ENCODE data around the gene SLC2A3.
"Not testable (repeated sequence)": the region's sequence is repeated elsewhere in the genome, so short reads cannot be mapped to it uniquely, and the experiment has no call there.

Gene SLC2A3

DNA sequence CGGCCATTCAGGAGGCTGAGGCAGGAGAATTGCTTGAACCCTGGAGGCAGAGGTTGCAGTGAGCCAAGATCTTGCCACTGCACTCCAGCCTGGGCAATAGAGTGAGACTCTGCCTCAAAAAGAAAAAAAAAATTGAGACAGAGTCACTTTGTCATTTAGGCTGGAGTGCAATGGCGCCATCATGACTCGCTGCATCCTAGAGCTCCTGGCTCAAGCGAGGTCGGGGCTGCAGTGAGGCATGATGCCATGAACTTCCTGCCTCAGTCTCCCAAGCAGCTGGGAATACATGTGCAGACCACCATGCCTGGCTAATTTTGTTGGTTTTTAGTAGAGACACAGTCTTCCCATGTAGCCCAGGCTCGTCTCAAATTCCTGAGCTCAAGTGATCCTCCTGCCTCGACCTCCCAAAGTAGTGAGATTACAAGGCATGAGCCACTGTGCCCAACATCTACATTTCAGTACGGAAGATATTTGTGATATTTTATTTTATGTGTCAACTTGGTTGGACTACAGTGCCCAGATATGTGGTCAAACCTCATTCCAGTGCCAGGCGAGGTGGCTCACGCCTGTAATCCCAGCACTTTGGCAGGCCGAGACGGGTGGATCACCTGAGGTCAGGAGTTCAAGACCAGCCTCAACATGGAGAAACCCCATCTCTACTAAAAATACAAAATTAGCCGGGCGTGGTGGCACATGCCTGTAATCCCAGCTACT, 14.4 kb upstream of the SLC2A3 start:
- DNase-seq: not testable (repeated sequence)

GRCh38 chr12:7948589-7949260, 12.7 kb upstream of the SLC2A3 start:
- DNase-seq: no peak

DNA sequence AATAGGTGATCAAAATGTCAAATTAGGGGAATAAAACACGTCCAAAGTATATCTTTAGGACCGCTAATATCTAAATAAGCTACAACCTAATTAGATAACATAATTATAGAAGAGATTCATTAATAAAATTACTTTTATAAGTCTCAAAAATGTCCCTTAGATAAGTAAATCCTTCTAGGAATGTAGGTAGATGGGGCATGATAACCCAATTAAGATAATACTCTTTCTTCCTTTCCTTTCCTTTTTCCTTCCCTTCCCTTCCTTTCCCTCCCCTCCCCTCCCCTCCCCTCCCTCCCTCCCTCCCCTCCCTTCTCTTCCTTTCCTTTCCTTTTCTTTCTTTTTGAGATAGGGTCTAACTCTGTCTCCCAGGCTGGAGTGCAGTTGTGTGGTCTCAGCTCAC, 11.0 kb upstream of the SLC2A3 start:
- no peak for DNase-seq

- DNase-seq: not testable (repeated sequence)
These were observed 8.8 kb upstream of the SLC2A3 start for GRCh38 chr12:7944760-7945159.

DNA sequence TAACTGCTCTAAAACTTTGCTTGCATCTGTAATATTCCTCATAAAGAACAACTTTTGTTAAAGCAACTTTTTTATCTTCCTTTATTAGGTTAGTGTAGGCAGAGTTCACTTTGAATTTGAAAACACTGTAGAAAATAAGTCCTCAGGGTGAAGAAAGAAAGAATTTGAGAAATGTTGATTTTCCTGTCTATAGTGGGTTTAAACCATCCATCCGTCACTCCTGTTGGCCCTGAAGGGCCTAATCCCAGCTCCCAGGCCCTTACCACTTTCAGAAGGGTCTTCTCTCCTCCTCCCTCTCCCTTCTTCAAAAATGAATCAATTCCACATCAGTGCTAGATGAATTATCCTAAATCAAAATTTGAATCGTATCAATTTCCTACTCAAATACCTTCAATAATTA, 4.9 kb upstream of the SLC2A3 start:
- no peak for DNase-seq

- DNase-seq: peak; percentile 35
These were observed 2.0 kb upstream of the SLC2A3 start for GRCh38 chr12:7937833-7938506.

DNA sequence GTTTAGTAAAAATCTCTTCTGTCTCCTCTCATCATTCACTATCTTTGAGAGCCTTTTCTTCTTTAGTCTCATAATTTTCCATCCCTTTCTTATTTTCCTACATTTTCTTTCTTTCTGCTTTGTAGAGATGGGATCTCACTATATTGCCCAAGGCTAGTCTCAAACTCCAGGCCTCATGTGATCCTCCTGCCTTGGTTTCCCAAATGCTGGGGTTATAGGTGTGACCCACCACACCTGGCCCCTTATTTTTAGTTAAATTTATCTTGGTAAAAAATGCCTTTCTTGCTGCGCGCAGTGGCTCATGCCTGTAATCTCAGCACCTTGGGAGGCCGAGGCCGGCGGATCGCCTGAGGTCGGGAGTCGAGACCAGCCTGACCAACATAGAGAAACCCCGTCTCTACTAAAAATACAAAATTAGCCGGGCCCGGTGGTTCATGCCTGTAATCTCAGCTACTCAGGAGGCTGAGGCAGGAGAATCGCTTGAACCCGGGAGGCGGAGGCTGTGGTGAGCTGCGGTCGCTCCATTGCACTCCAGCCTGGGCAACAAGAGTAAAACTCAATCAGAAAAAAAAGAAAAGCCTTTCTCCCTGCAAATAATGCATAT, 996 bp downstream of the SLC2A3 start:
- DNase-seq: no peak

DNA sequence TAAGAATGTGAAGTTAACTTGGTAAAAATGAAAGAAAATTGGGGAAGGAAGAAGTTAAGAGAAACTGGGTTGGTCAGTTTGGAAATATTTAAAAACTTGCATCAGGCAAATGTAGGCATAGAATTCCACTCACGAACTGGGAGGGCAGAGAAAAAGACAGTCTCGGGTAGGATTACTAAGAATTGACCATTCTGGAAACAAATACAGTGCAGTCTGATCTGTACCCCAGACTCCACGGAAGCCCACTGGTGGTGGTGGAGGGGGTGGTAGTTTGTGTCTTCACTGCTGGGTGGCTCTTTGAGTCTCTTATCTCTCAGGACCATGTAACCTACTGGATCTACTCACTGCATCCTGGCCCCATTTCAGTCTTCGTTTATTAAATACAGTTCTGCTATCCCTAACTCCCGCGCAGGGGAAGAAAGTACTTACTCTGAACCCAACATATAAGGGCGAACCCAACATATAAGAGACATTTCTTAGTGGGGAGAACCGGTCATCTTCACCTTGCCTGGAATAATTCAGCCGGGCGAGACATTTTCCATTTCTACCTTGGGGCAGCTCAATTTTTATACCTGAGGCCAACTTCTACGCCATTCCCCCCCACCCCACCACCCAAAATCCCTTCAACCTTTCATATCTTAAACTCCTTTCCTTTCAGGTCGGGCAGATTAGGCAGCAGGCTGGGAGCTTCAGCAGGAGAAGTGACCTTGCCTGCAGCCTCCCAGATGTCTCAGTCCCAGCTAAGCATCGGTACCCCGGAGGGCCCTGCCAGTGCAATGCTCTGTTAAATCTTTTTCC, 1.7 kb downstream of the SLC2A3 start:
- no peak for DNase-seq

GRCh38 chr12:7933255-7933726, 2.7 kb downstream of the SLC2A3 start:
- peak; percentile 95 for DNase-seq

DNA sequence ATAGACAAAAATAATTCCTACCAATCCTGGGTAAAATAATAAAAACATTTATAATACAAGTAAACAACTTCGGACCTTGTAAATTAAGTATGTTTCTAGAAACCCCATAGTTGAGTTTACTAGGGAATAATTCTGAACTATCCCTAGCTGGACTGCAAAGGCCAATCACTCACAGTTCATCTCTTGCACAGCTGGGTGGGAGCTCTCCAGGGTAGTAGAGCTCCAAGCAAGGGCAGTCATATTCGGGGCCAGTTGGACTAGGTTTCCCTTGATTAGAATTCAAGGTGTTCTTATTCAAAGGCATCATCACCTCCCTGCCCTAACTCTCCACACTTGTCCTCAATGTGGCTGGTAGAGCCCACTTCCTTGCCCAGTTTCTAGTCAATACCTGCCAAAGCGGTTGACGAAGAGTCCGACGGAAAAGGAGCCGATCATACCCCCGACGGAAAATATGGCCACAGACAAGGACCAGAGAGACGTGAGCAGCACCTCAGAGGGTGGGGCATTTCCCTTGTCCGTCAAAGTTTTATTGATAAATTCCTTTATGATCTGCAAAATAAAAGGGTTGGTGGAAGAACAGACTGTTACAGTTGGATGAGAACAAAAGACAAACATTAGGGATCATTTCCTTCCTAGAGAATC, 3.3 kb downstream of the SLC2A3 start:
- not testable (repeated sequence) for DNase-seq

DNA sequence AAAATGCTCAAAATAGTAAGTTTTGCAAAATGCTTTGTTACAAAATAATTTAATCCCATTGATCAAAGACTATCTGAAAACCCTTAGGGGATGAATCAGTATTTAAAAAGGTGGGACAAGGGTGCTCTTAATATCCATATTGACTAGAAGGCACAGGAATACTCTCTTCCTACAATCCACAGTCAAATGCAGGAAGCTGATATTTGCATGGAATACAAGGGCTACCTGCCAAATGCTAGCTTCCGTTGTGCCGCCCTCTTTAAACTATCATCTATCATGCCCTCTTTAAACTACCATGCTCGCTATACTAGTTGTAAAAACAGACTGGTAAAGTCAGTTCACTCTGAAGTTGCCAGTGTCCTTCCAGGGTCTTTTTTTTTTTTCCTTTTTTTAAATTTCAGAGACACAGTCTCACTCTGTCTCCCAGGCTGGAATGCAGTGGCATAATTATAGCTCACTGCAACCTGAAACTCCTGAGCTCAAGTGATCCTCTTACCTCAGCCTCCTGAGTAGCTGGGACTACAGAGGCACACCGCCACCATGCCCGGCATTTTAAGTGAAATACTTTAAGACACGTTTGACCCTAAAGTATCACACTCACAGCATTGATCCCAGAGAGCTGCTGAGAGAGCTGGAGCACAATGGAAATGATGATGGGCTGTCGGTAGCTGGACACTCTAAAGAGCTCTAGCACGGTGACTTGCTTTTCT, 6.7 kb downstream of the SLC2A3 start:
- DNase-seq: no peak

- no peak for DNase-seq
These were observed 8.5 kb downstream of the SLC2A3 start for GRCh38 chr12:7927470-7927869.

DNA sequence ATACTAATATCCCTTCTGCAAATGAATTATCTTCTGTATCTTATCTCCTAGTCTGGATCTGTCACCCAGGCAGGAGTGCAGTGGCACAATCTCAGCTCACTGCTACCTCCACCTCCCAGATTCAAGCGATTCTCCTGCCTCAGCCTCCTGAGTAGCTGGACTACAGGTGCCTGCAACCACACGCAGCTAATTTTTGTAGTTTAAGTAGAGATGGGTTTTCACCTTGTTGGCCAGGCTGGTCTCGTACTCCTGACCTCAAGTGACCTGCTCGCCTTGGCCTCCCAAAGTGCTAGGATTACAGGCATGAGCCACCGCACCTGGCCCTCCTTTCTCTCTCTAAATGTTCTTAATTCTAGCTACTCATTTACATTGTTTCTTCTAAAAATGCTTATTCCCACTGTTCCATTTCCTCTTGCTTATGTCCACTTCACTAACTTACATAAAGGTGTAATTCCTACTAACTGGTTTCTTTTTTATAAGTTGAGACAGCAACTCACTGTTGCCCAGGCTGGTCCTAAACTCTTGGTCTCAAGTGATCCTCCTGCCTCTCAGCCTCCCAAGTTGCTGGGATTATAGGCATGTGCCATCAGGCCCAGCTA, 9.8 kb downstream of the SLC2A3 start:
- not testable (repeated sequence) for DNase-seq

GRCh38 chr12:7923241-7924236, 12.4 kb downstream of the SLC2A3 start:
- DNase-seq: no peak

DNA sequence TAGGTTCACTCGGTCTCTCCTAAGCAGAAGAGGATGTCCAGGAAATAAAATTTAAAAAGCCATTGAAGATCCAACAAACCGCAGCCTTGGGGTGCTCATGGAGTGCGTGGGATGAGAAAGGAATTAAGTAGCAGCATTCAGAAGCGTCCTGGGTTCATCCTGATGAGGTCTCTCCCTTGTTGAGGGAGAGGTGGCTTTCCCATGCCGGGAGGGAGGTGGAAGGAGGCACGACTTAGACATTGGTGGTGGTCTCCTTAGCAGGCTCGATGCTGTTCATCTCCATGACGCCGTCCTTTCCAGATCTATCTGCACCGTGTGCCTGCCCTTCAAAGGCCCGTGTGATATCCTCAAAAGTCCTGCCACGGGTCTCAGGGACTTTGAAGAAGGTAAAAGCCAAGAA, 14.8 kb downstream of the SLC2A3 start:
- not testable (repeated sequence) for DNase-seq

- not testable (repeated sequence) for DNase-seq
These were observed 17.8 kb downstream of the SLC2A3 start for GRCh38 chr12:7918268-7918590.

DNA sequence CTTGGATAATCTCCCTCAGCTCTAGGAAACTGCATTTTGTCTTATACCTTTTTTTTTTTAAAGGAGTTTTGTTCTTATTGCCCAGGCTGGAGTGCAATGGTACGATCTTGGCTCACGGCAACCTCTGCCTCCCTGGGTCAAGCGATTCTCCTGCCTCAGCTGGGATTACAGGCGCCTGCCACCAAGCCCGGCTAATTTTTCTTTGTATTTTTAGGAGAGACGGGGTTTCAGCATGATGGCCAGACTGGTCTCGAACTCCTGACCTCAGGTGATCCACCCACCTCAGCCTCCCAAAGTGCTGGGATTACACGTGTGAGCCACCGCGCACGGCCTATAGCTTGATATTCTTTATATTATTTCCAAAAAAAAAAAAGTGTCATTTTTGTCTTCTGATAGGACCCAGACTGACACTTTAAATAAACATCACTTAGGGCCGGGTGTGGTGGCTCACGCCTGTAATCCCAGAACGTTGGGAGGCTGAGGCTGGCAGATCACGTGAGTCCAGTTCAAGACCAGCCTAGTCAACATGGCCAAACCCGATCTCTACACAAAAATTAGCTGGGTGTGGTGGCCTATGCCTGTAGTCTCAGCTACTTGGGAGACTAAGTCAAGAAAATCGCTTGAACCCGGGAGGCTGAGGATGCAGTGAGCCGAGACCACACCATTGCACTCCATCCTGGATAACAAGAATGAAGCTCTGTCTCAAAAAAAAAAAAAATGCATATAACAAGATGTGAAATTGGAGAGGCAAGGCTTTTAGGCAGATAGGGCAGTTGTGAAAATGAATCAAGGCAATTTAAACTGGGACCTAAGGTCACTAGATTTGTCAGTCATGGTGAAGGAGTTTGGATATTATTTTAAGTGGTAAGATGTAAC, 18.4 kb downstream of the SLC2A3 start:
- no peak for DNase-seq

GRCh38 chr12:7916936-7917335, 19.1 kb downstream of the SLC2A3 start:
- DNase-seq: no peak
